ENCODE results near the gene CFAP298.

CFAP298 gene

GRCh38 chr21:32611471-32611997 lies 643 bp downstream of the CFAP298 start (continued):
- TF ChIP-seq ZNF18 (tag by site-specific recombination; IDR thresholded peaks at IDR 0.05): no peak
- TF ChIP-seq ZNF692 (tag by site-specific recombination; IDR thresholded peaks at IDR 0.05): peak; percentile 89
- TF ChIP-seq ZNF394 (tag by site-specific recombination; IDR thresholded peaks at IDR 0.05; ENCODE audit: borderline replicate concordance): no peak
- TF ChIP-seq EGR2 (tag by site-specific recombination; IDR thresholded peaks at IDR 0.05; ENCODE audit: low read depth): no peak
- no peak for TF ChIP-seq ZNF664 (tag by site-specific recombination; IDR thresholded peaks at IDR 0.05)
- TF ChIP-seq ZFP69B (tag by site-specific recombination; IDR thresholded peaks at IDR 0.05): peak; percentile 85
- TF ChIP-seq ZNF792 (tag by site-specific recombination; IDR thresholded peaks at IDR 0.05): 0 out of 2 replicates have a peak, but pooled peaks have one; percentile 9
- TF ChIP-seq ZNF391 (tag by site-specific recombination; IDR thresholded peaks at IDR 0.05; ENCODE audit: borderline replicate concordance, low read depth): no peak
- TF ChIP-seq ZBTB21 (tag by site-specific recombination; IDR thresholded peaks at IDR 0.05): no peak
- peak; percentile 51; the same call in 1 of the 2 replicates for TF ChIP-seq ZBTB48 (tag by site-specific recombination; IDR thresholded peaks at IDR 0.05)
- no peak for TF ChIP-seq ZNF132 (tag by site-specific recombination; IDR thresholded peaks at IDR 0.05; ENCODE audit: borderline replicate concordance)
- no peak for TF ChIP-seq ZNF629 (tag by site-specific recombination; IDR thresholded peaks at IDR 0.05)
- peak; percentile 98 for TF ChIP-seq SCRT2 (tag by site-specific recombination; IDR thresholded peaks at IDR 0.05)
- no peak for TF ChIP-seq ZNF26 (tag by site-specific recombination; IDR thresholded peaks at IDR 0.05)
- TF ChIP-seq SP2 (tag by site-specific recombination; IDR thresholded peaks at IDR 0.05): peak; percentile 41
- no peak for TF ChIP-seq ZSCAN23 (tag by site-specific recombination; IDR thresholded peaks at IDR 0.05)
- TF ChIP-seq ZNF670 (tag by site-specific recombination; IDR thresholded peaks at IDR 0.05; ENCODE audit: low read depth): no peak
- no peak for TF ChIP-seq ZBTB26 (tag by site-specific recombination; optimal IDR thresholded peaks at IDR 0.05)
- no peak for TF ChIP-seq ZNF138 (tag by site-specific recombination; IDR thresholded peaks at IDR 0.05; ENCODE audit: borderline replicate concordance)
- no peak for TF ChIP-seq ZNF335 (tag by site-specific recombination; conservative IDR thresholded peaks at IDR 0.05)
- no peak for TF ChIP-seq ZFHX2 (tag by site-specific recombination; conservative IDR thresholded peaks at IDR 0.05)
- no peak for TF ChIP-seq ZNF169 (tag by site-specific recombination; IDR thresholded peaks at IDR 0.05)
- no peak for TF ChIP-seq ZSCAN5A (tag by site-specific recombination; IDR thresholded peaks at IDR 0.05)
- no peak for TF ChIP-seq SETDB1 (IDR thresholded peaks at IDR 0.05; ENCODE audit: insufficient read length, low read length)
- TF ChIP-seq ZBTB1 (tag by site-specific recombination; IDR thresholded peaks at IDR 0.05): no peak
- TF ChIP-seq ZNF600 (tag by site-specific recombination; IDR thresholded peaks at IDR 0.05): no peak; the same call in 1 of the 2 replicates
- TF ChIP-seq ZNF133 (tag by site-specific recombination; IDR thresholded peaks at IDR 0.05): no peak
- TF ChIP-seq ZBTB7A (tag by site-specific recombination; IDR thresholded peaks at IDR 0.05; ENCODE audit: low read depth): no peak
- TF ChIP-seq ZSCAN30 (tag by site-specific recombination; IDR thresholded peaks at IDR 0.05): no peak
- no peak for TF ChIP-seq ZNF658 (tag by site-specific recombination; IDR thresholded peaks at IDR 0.05)
- no peak for TF ChIP-seq ZNF677 (tag by site-specific recombination; IDR thresholded peaks at IDR 0.05)
- no peak for TF ChIP-seq ZNF292 (tag by site-specific recombination; IDR thresholded peaks at IDR 0.05; ENCODE audit: borderline replicate concordance, low read depth)
- TF ChIP-seq ZBTB20 (tag by site-specific recombination; IDR thresholded peaks at IDR 0.05): peak; percentile 99
- no peak for TF ChIP-seq OSR2 (tag by site-specific recombination; IDR thresholded peaks at IDR 0.05)
- no peak for TF ChIP-seq ZNF426 (tag by site-specific recombination; IDR thresholded peaks at IDR 0.05)
